Natural killer cell (primary cell): Measurements from ENCODE around the gene BAZ1A. TPM values are rescaled to one million over a fixed set of nuclear protein-coding genes. Genes with fewer than 3 reads are reported as not detected.

Source experiments
- ATAC-seq, 3 donors: fragments of 150-1000 bp in 2 of 3; fragments of 200-7000 bp in 1 of 3; cut with Tn5 transposase; 1 replicate in 1 of 3; 2 replicates in 2 of 3; pipeline ENCODE4 v1.10.0; 2021; ENCODE audit warnings: mild to moderate bottlenecking in 2 of 3, moderate library complexity in 2 of 3
- DNase-seq, 2 donors: peaks; one replicate each; pipeline versions ENCODE4 v3.0.0 to v3.0.0-alpha.2; 2013 to 2021; ENCODE audit warnings: mixed read lengths in 1 of 2
- H3K27ac ChIP-seq: one replicate; pipeline ENCODE4 v1.5.1; 2013; ENCODE audit warnings: mild to moderate bottlenecking, low read length
- H3K27me3 ChIP-seq: one replicate; pipeline ENCODE4 v1.6.1; 2013; ENCODE audit warnings: low read length; ENCODE audit not compliant: control insufficient read depth, insufficient read depth
- H3K36me3 ChIP-seq: one replicate; pipeline ENCODE4 v1.6.1; 2013; ENCODE audit warnings: low read length; ENCODE audit not compliant: control insufficient read depth, insufficient read depth
- H3K4me1 ChIP-seq: one replicate; pipeline ENCODE4 v1.6.1; 2013; ENCODE audit warnings: low read length; ENCODE audit not compliant: control insufficient read depth, insufficient read depth
- H3K4me3 ChIP-seq: one replicate; pipeline ENCODE4 v1.5.1; 2013; ENCODE audit warnings: low read length
- H3K9me3 ChIP-seq: one replicate; pipeline ENCODE4 v1.6.1; 2013; ENCODE audit warnings: low read length; ENCODE audit not compliant: control insufficient read depth, insufficient read depth
- H3K27ac Mint-ChIP-seq, 2 donors: one replicate each; pipeline ENCODE4 v1.8.0; 2022; ENCODE audit warnings: mild to moderate bottlenecking in 2 of 2, mixed read lengths in 2 of 2, moderate library complexity in 1 of 2
- H3K27me3 Mint-ChIP-seq, 2 donors: one replicate each; pipeline ENCODE4 v1.8.0; 2022; ENCODE audit warnings: low read depth in 2 of 2, mixed read lengths in 2 of 2
- H3K36me3 Mint-ChIP-seq: one replicate; pipeline ENCODE4 v1.8.0; 2022; ENCODE audit warnings: mixed read lengths
- H3K4me1 Mint-ChIP-seq, 2 donors: one replicate each; pipeline ENCODE4 v1.8.0; 2022; ENCODE audit warnings: mixed read lengths in 2 of 2
- H3K4me3 Mint-ChIP-seq: one replicate; pipeline ENCODE4 v1.8.0; 2022; ENCODE audit warnings: mild to moderate bottlenecking, moderate library complexity, mixed read lengths
- H3K9me3 Mint-ChIP-seq, 2 donors: one replicate each; pipeline ENCODE4 v1.8.0; 2022; ENCODE audit warnings: mixed read lengths in 2 of 2
- WGBS: methylation state at CpG from one replicate; pipeline ENCODE4 v1.1.7; 2013; ENCODE audit warnings: missing lambda C conversion rate; ENCODE audit not compliant: insufficient coverage; 5-methylcytosine and 5-hydroxymethylcytosine counted together
- intact Hi-C: fragments of 100-400 bp; cut with micrococcal nuclease; formaldehyde crosslinking; loops from one replicate; pipeline ENCODE4 v1.14.2; 2022
- total RNA-seq, 4 donors: library from RNA; stranded (reverse); fragments of 120-200 nt in 1 of 4; gene quantifications; one replicate each; pipeline versions ENCODE4 v1.2.3 to v1.2.4, GENCODE V29; 2013 to 2022
- TF ChIP-seq, protein P1 (sequence below): fragments of 200-600 bp; IDR thresholded peaks from one replicate; pipeline ENCODE4 v1.8.0; 2022; ENCODE audit warnings: antibody characterized with exemption

BAZ1A gene
- total RNA-seq, 3 donors from 2014 or later (not counting 1 experiment from before 2014, with no cell fraction given): 54.6 to 89.5 (median 64.6) TPM

DNA sequence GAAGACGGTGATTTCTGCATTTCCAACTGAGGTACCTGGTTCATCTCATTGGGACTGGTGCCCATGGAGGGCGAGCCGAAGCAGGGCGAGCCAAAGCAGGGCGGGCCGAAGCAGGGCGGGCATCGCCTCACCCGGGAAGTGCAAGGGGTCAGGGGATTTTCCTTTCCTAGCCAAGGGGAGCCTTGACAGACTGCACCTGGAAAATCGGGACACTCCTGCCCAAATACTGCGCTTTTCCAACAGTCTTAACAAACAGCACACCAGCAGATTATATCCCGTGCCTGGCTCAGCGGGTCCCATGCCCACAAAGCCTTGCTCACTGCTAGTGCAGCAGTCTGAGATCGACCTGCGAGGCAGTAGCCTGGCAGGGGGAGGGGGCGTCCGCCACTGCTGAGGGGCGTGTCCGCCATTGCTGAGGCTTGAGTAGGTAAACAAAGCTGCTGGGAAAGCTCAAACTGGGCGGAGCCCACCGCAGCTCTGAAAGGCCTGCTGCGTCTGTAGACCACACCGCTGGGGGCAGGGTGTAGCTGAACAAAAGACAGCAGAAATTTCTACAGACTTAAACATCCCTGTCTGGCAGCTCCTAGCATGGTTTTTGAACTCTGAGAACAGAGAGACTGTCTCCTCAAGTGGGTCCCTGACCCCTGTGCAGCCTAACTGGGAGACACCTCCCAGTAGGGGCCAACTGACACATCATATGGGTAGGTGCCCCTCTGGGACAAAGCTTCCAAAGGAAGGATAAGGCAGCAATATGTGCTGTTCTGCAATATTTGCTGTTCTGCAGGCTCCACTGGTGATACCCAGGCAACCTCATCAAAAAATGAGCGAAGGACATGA, 77.2 kb downstream of the BAZ1A start:
- H3K9me3 ChIP-seq: no peaks in the 10 kb centered on the region
- H3K4me1 ChIP-seq: no peaks in the 10 kb centered on the region
- H3K27ac Mint-ChIP-seq: no peak overlapping the region
- H3K4me3 Mint-ChIP-seq: no peak overlapping the region
- H3K27me3 ChIP-seq: no peaks in the 10 kb centered on the region
- peaks cover 17% of the 10 kb centered on the region for H3K36me3 Mint-ChIP-seq
- no peak overlapping the region for H3K4me3 ChIP-seq
- peak in 1 of 2 donors; percentile 14 for DNase-seq
- no peak overlapping the region for H3K27ac ChIP-seq
- peaks cover 0 to 5% of the 10 kb centered on the region in 2 donors for H3K4me1 Mint-ChIP-seq
- TF ChIP-seq, protein P1, sequence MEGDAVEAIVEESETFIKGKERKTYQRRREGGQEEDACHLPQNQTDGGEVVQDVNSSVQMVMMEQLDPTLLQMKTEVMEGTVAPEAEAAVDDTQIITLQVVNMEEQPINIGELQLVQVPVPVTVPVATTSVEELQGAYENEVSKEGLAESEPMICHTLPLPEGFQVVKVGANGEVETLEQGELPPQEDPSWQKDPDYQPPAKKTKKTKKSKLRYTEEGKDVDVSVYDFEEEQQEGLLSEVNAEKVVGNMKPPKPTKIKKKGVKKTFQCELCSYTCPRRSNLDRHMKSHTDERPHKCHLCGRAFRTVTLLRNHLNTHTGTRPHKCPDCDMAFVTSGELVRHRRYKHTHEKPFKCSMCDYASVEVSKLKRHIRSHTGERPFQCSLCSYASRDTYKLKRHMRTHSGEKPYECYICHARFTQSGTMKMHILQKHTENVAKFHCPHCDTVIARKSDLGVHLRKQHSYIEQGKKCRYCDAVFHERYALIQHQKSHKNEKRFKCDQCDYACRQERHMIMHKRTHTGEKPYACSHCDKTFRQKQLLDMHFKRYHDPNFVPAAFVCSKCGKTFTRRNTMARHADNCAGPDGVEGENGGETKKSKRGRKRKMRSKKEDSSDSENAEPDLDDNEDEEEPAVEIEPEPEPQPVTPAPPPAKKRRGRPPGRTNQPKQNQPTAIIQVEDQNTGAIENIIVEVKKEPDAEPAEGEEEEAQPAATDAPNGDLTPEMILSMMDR: no peak
- H3K9me3 Mint-ChIP-seq: no peaks in the 10 kb centered on the region
- ATAC-seq: no peak
- WGBS: 98% methylated on average over 24 of the region's 24 CpGs
- intact Hi-C loops: no loop called here
- peaks cover 70% of the 10 kb centered on the region for H3K36me3 ChIP-seq
- no peaks in the 10 kb centered on the region for H3K27me3 Mint-ChIP-seq

DNA sequence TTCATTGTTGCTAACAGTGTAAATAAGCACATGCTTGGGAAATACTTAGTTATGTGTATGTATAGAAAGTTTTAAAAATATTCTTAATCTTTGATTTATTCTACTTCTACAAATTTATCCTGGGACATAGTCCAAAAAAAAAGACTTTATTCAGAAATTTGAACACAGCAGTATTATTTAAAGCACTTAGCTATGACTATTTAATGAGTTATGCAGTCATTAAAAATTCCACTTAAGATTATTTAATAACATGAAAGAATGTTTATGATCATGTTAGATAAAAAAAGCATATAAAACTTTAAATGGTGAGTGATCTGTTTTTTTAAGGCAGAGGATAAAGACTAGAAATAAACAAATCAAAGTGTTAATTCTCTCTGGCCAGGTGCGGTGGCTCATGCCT, 78.3 kb downstream of the BAZ1A start:
- no peak for ATAC-seq
- no peaks in the 10 kb centered on the region for H3K27me3 Mint-ChIP-seq
- TF ChIP-seq, protein P1: no peak
- DNase-seq: no peak
- H3K9me3 Mint-ChIP-seq: no peaks in the 10 kb centered on the region
- no peaks in the 10 kb centered on the region for H3K27me3 ChIP-seq
- H3K4me3 Mint-ChIP-seq: no peak overlapping the region
- peaks cover 68% of the 10 kb centered on the region for H3K36me3 ChIP-seq
- intact Hi-C loops: no loop called here
- H3K9me3 ChIP-seq: no peaks in the 10 kb centered on the region
- no peaks in the 10 kb centered on the region for H3K4me1 ChIP-seq
- no peak overlapping the region for H3K27ac Mint-ChIP-seq
- peaks cover 0 to 5% of the 10 kb centered on the region in 2 donors for H3K4me1 Mint-ChIP-seq
- H3K36me3 Mint-ChIP-seq: peaks cover 10% of the 10 kb centered on the region
- WGBS: 100% methylated on average over 1 of the region's 1 CpG
- no peak overlapping the region for H3K27ac ChIP-seq
- H3K4me3 ChIP-seq: no peak overlapping the region

DNA sequence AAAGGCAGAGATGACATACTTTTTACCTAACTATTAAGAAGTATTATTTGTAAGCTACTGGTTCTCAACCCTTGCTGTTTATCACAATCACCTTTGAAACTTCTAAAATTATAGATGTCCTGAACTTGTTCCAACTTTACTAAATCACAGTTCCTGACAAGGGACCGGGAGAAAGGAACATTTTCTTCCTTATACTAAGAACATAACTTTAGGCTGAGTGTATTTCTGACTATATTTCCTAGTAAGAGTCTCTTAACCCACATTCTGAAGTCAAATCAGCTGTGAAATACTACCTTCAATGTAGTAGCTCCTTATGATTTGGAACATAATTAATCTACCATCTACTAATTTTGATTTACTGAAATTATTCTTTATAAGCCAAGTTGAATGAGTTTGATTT, 80.2 kb downstream of the BAZ1A start:
- no peak for DNase-seq
- H3K36me3 ChIP-seq: peaks cover 70% of the 10 kb centered on the region
- H3K4me1 ChIP-seq: no peaks in the 10 kb centered on the region
- Mint-ChIP-seq H3K36me3 (peaks cover 8% of the 10 kb centered on the region), H3K27ac (peak overlapping the region in 1 of 2 donors; percentile 80), H3K4me1 (peaks cover 0 to 9% of the 10 kb centered on the region in 2 donors), H3K9me3 (no peaks in the 10 kb centered on the region), H3K4me3 (no peak overlapping the region), H3K27me3 (no peaks in the 10 kb centered on the region)
- no CpG with 5 or more reads among the region's 1 CpG for WGBS
- H3K4me3 ChIP-seq: no peak overlapping the region
- H3K9me3 ChIP-seq: no peaks in the 10 kb centered on the region
- H3K27me3 ChIP-seq: no peaks in the 10 kb centered on the region
- TF ChIP-seq, protein P1: no peak
- intact Hi-C loops: no loop called here
- H3K27ac ChIP-seq: no peak overlapping the region
- ATAC-seq: no peak
